NB4 (cell line): ENCODE results near the gene DPEP2NB.

Experiments
- CTCF ChIP-seq: IDR thresholded peaks from one replicate; pipeline ENCODE4 v1.5.1; 2012; ENCODE audit warnings: low read depth, low read length
- MAX ChIP-seq: IDR thresholded peaks from 2 replicates; pipeline ENCODE4 v1.6.1; 2011; ENCODE audit warnings: low read depth, low read length
- POLR2A ChIP-seq: IDR thresholded peaks from 2 replicates; pipeline ENCODE4 v1.6.1; 2011; ENCODE audit warnings: mild to moderate bottlenecking; ENCODE audit not compliant: insufficient read length; ENCODE audit errors: extremely low read depth

- no peak for TF ChIP-seq MAX
- TF ChIP-seq CTCF = no peak
- no peak for TF ChIP-seq POLR2A
Measured at GRCh38 chr16:68061396-68061795, 45.7 kb upstream of the DPEP2NB start.
